SK-N-MC (cell line): Measurements from ENCODE around the gene HS6ST1.
"Not testable (repeated sequence)": the region's sequence is repeated elsewhere in the genome, so short reads cannot be mapped to it uniquely, and the experiment has no call there.

Experiments used
- EZH2 ChIP-seq: fragments of 200-600 bp; sonication (generic); IDR thresholded peaks from one replicate; pipeline ENCODE4 v1.6.1; 2017; ENCODE audit warnings: antibody characterized with exemption
- FOXP2 ChIP-seq: optimal IDR thresholded peaks from 2 replicates; pipeline ENCODE3; 2011; ENCODE audit warnings: mild to moderate bottlenecking, moderate library complexity; ENCODE audit not compliant: insufficient read depth; ENCODE audit errors: extremely low read length, control extremely low read depth
- POLR2AphosphoS5 ChIP-seq: IDR thresholded peaks from 2 replicates; pipeline ENCODE4 v1.6.1; 2012; ENCODE audit warnings: mild to moderate bottlenecking, low read depth, low read length, borderline replicate concordance

- TF ChIP-seq POLR2AphosphoS5, EZH2, FOXP2: not testable (repeated sequence)
Observed at GRCh38 chr2:128267649-128268048, 51.0 kb downstream of the HS6ST1 start.
